ENCODE data around the gene MYCBP2.

Gene MYCBP2

DNA sequence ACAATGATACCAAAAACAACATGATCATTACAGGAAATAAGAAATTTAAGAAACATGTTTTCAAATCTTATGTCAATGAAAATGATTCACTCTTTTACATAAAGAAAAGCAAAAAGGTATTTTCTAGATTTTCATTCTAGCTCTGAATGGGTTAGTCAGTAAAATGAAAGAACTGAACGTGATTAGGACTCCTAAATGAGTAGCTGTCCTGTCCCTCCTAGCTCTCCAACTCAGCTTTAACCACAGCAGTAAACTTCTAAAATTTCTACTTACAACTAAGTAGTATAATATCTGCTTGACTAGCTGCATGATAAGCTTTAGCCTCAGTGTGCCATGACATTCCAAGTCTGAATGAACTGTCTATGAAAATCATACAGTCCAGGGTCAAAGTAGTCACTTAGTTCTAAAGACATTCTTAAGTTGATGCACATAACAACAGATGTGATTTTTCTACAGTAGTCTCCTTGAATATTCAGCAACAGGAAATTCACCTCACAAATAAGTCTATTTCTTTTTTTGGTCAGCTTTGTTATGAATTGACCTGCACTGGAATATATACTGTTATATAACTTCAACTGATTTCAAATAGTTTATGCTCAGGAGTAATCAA lies 136.4 kb downstream of the MYCBP2 start:
- Histone ChIP-seq H3K36me3 (ENCODE audit: insufficient read depth, insufficient read length, low read length) (no peaks in the 10 kb centered on the region), H3K9ac (ENCODE audit: insufficient read length, low read depth) (no peak overlapping the region), H3K4me3 (ENCODE audit: insufficient read length, low read depth) (no peak overlapping the region), H3K27me3 (ENCODE audit: insufficient read depth, insufficient read length) (no peaks in the 10 kb centered on the region), H3K9me3 (ENCODE audit: insufficient read depth, low read length) (no peaks in the 10 kb centered on the region), H3K4me1 (ENCODE audit: insufficient read depth, insufficient read length) (no peaks in the 10 kb centered on the region)
- no peak for TF ChIP-seq ZNF274 (IDR thresholded peaks at IDR 0.05; ENCODE audit: low read depth, low read length)
- no peak for TF ChIP-seq YY1 (IDR thresholded peaks at IDR 0.05; ENCODE audit: insufficient read depth, insufficient read length)
- no peak for TF ChIP-seq SUZ12 (IDR thresholded peaks at IDR 0.05; ENCODE audit: extremely low read depth, insufficient read depth, insufficient read length)
- no peak for DNase-seq (ENCODE audit: low read depth, low spot score)

- no peak for DNase-seq (ENCODE audit: low read depth, low spot score)
- Histone ChIP-seq H3K4me1 (ENCODE audit: insufficient read depth, insufficient read length) (no peaks in the 10 kb centered on the region), H3K9ac (ENCODE audit: insufficient read length, low read depth) (no peak overlapping the region), H3K27me3 (ENCODE audit: insufficient read depth, insufficient read length) (no peaks in the 10 kb centered on the region), H3K36me3 (ENCODE audit: insufficient read depth, insufficient read length, low read length) (peaks cover 4% of the 10 kb centered on the region), H3K4me3 (ENCODE audit: insufficient read length, low read depth) (no peak overlapping the region), H3K9me3 (ENCODE audit: insufficient read depth, low read length) (no peaks in the 10 kb centered on the region)
- TF ChIP-seq ZNF274 (IDR thresholded peaks at IDR 0.05; ENCODE audit: low read depth, low read length): no peak
- no peak for TF ChIP-seq SUZ12 (IDR thresholded peaks at IDR 0.05; ENCODE audit: extremely low read depth, insufficient read depth, insufficient read length)
- TF ChIP-seq YY1 (IDR thresholded peaks at IDR 0.05; ENCODE audit: insufficient read depth, insufficient read length): no peak
These were observed 141.2 kb downstream of the MYCBP2 start for GRCh38 chr13:77185721-77186120.

GRCh38 chr13:77184455-77184854 lies 142.4 kb downstream of the MYCBP2 start:
- Histone ChIP-seq H3K4me1 (ENCODE audit: insufficient read depth, insufficient read length) (no peaks in the 10 kb centered on the region), H3K9ac (ENCODE audit: insufficient read length, low read depth) (no peak overlapping the region), H3K9me3 (ENCODE audit: insufficient read depth, low read length) (no peaks in the 10 kb centered on the region), H3K4me3 (ENCODE audit: insufficient read length, low read depth) (no peak overlapping the region), H3K36me3 (ENCODE audit: insufficient read depth, insufficient read length, low read length) (peaks cover 8% of the 10 kb centered on the region), H3K27me3 (ENCODE audit: insufficient read depth, insufficient read length) (no peaks in the 10 kb centered on the region)
- no peak for DNase-seq (ENCODE audit: low read depth, low spot score)
- TF ChIP-seq SUZ12 (IDR thresholded peaks at IDR 0.05; ENCODE audit: extremely low read depth, insufficient read depth, insufficient read length) (no peak), ZNF274 (IDR thresholded peaks at IDR 0.05; ENCODE audit: low read depth, low read length) (no peak), YY1 (IDR thresholded peaks at IDR 0.05; ENCODE audit: insufficient read depth, insufficient read length) (no peak)

GRCh38 chr13:77180011-77180410 lies 146.9 kb downstream of the MYCBP2 start:
- Histone ChIP-seq H3K4me1 (ENCODE audit: insufficient read depth, insufficient read length) (no peaks in the 10 kb centered on the region), H3K27me3 (ENCODE audit: insufficient read depth, insufficient read length) (no peaks in the 10 kb centered on the region), H3K36me3 (ENCODE audit: insufficient read depth, insufficient read length, low read length) (peaks cover 16% of the 10 kb centered on the region), H3K9ac (ENCODE audit: insufficient read length, low read depth) (no peak overlapping the region), H3K4me3 (ENCODE audit: insufficient read length, low read depth) (no peak overlapping the region), H3K9me3 (ENCODE audit: insufficient read depth, low read length) (no peaks in the 10 kb centered on the region)
- no peak for DNase-seq (ENCODE audit: low read depth, low spot score)
- TF ChIP-seq ZNF274 (IDR thresholded peaks at IDR 0.05; ENCODE audit: low read depth, low read length) (no peak), SUZ12 (IDR thresholded peaks at IDR 0.05; ENCODE audit: extremely low read depth, insufficient read depth, insufficient read length) (no peak), YY1 (IDR thresholded peaks at IDR 0.05; ENCODE audit: insufficient read depth, insufficient read length) (no peak)

DNA sequence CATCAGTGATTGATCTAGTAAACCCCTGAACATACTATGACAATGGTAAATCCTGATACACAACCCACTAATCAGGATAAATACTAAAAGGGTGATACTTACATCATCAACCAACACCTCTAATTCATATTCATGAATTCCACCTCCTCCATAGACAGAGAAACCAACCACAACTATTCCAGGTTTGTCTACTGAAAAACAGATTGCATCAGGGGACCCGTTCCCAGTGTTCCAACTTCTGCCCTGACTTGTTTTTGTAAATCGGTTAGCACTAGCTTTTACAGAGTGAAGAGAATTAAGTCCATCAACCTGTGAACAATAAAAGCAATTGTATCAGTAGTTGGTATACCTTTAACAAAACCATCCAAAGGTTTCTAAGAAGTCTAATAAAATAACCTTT lies 149.2 kb downstream of the MYCBP2 start:
- TF ChIP-seq SUZ12 (IDR thresholded peaks at IDR 0.05; ENCODE audit: extremely low read depth, insufficient read depth, insufficient read length) (no peak), YY1 (IDR thresholded peaks at IDR 0.05; ENCODE audit: insufficient read depth, insufficient read length) (no peak), ZNF274 (IDR thresholded peaks at IDR 0.05; ENCODE audit: low read depth, low read length) (no peak)
- H3K9ac ChIP-seq (ENCODE audit: insufficient read length, low read depth): no peak overlapping the region
- no peak overlapping the region for H3K4me3 ChIP-seq (ENCODE audit: insufficient read length, low read depth)
- no peak for DNase-seq (ENCODE audit: low read depth, low spot score)
- no peaks in the 10 kb centered on the region for H3K9me3 ChIP-seq (ENCODE audit: insufficient read depth, low read length)
- H3K36me3 ChIP-seq (ENCODE audit: insufficient read depth, insufficient read length, low read length): peaks cover 20% of the 10 kb centered on the region
- H3K4me1 ChIP-seq (ENCODE audit: insufficient read depth, insufficient read length): no peaks in the 10 kb centered on the region
- H3K27me3 ChIP-seq (ENCODE audit: insufficient read depth, insufficient read length): no peaks in the 10 kb centered on the region

- Histone ChIP-seq H3K36me3 (ENCODE audit: insufficient read depth, insufficient read length, low read length) (peaks cover 16% of the 10 kb centered on the region), H3K4me1 (ENCODE audit: insufficient read depth, insufficient read length) (no peaks in the 10 kb centered on the region), H3K9me3 (ENCODE audit: insufficient read depth, low read length) (no peaks in the 10 kb centered on the region), H3K4me3 (ENCODE audit: insufficient read length, low read depth) (no peak overlapping the region), H3K9ac (ENCODE audit: insufficient read length, low read depth) (no peak overlapping the region), H3K27me3 (ENCODE audit: insufficient read depth, insufficient read length) (no peaks in the 10 kb centered on the region)
- TF ChIP-seq ZNF274 (IDR thresholded peaks at IDR 0.05; ENCODE audit: low read depth, low read length) (no peak), YY1 (IDR thresholded peaks at IDR 0.05; ENCODE audit: insufficient read depth, insufficient read length) (no peak), SUZ12 (IDR thresholded peaks at IDR 0.05; ENCODE audit: extremely low read depth, insufficient read depth, insufficient read length) (no peak)
- DNase-seq (ENCODE audit: low read depth, low spot score): no peak
These were observed 150.5 kb downstream of the MYCBP2 start for GRCh38 chr13:77176350-77176749.

DNA sequence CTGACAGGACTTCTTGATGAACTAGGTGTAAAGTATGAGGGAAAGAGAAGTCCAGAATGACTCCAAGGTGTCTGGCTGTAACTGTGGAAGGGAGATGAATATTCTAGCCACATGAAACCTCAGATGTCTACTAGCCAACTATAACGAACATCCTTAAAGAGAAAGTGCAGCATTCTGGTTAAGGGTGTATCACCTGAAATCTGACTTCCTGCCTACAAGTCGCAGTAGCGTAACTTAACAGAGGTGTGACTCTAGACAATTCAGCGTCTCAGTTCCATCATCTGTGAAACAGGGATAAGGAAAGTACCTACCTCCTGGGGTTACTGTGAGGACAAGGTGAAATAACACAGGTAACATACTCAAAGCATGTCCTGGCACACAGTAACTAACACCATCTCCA lies 154.2 kb downstream of the MYCBP2 start:
- no peaks in the 10 kb centered on the region for H3K9me3 ChIP-seq (ENCODE audit: insufficient read depth, low read length)
- H3K9ac ChIP-seq (ENCODE audit: insufficient read length, low read depth): no peak overlapping the region
- no peak overlapping the region for H3K4me3 ChIP-seq (ENCODE audit: insufficient read length, low read depth)
- DNase-seq (ENCODE audit: low read depth, low spot score): no peak
- TF ChIP-seq SUZ12 (IDR thresholded peaks at IDR 0.05; ENCODE audit: extremely low read depth, insufficient read depth, insufficient read length) (no peak), YY1 (IDR thresholded peaks at IDR 0.05; ENCODE audit: insufficient read depth, insufficient read length) (no peak), ZNF274 (IDR thresholded peaks at IDR 0.05; ENCODE audit: low read depth, low read length) (no peak)
- H3K4me1 ChIP-seq (ENCODE audit: insufficient read depth, insufficient read length): no peaks in the 10 kb centered on the region
- peaks cover 23% of the 10 kb centered on the region for H3K36me3 ChIP-seq (ENCODE audit: insufficient read depth, insufficient read length, low read length)
- H3K27me3 ChIP-seq (ENCODE audit: insufficient read depth, insufficient read length): no peaks in the 10 kb centered on the region
